GM12873 (cell line): ENCODE data around the gene PPARD.

ENCODE experiments used
- TF ChIP-seq, protein P1 (sequence below): IDR thresholded peaks from 2 replicates; pipeline ENCODE4 v1.5.1; 2012; ENCODE audit warnings: low read depth, mild to moderate bottlenecking, moderate library complexity, low read length, control low read depth; ENCODE audit not compliant: insufficient read depth; ENCODE audit errors: missing control alignments

The PPARD gene

DNA sequence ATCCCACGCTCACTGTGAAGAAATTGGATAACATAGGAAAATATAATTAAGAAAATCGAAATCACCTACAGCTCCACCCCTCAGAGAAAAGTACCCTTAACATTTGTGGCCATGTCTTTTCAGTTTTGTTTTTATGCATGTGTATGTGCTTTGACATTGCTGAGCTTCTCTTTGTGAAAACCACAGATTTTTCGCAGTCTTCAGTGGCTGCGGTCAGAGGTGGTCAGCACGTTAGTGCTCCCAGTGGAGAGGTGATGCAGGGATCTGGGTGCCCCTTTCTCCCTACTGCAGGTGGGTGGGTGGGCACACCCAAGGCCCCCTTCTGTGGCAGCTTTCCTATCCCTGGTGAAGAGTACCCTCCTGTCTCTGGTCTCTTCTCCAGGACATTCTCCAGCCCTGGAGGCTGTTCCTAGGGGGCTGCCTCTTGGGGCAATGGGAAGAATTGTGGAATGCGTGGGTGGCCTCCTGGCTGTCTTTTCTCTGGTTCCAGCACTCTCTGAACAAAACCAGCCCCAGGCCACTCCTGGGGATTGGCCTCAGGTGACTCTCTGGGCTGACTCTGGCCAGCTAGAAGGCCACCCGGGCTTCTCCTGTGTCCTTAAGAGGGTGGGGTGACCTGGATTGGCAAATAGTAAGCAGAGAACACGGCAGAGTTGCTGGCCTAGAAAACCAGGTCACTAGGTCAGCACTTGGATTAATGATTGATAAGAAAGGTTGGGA is 59.9 kb downstream of the PPARD start:
- TF ChIP-seq, protein P1, sequence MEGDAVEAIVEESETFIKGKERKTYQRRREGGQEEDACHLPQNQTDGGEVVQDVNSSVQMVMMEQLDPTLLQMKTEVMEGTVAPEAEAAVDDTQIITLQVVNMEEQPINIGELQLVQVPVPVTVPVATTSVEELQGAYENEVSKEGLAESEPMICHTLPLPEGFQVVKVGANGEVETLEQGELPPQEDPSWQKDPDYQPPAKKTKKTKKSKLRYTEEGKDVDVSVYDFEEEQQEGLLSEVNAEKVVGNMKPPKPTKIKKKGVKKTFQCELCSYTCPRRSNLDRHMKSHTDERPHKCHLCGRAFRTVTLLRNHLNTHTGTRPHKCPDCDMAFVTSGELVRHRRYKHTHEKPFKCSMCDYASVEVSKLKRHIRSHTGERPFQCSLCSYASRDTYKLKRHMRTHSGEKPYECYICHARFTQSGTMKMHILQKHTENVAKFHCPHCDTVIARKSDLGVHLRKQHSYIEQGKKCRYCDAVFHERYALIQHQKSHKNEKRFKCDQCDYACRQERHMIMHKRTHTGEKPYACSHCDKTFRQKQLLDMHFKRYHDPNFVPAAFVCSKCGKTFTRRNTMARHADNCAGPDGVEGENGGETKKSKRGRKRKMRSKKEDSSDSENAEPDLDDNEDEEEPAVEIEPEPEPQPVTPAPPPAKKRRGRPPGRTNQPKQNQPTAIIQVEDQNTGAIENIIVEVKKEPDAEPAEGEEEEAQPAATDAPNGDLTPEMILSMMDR, result no peak

DNA sequence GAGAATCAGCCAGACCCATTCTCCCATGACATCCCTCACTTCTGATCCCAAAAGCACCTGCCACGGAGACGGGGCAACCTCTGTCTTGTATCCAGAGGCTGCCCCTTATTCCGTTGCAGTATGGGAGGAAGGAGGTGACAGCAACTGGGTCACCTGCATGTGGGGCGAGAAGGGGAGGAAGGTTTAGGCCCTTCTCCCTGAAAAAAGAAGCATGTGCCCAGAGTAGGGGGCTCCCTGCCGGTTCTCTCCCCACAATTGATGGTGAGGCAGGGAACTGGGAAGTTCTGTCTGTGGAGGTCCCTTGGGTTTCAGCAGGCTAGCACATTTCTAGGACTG is 60.5 kb downstream of the PPARD start:
- TF ChIP-seq, protein P1, result no peak

DNA sequence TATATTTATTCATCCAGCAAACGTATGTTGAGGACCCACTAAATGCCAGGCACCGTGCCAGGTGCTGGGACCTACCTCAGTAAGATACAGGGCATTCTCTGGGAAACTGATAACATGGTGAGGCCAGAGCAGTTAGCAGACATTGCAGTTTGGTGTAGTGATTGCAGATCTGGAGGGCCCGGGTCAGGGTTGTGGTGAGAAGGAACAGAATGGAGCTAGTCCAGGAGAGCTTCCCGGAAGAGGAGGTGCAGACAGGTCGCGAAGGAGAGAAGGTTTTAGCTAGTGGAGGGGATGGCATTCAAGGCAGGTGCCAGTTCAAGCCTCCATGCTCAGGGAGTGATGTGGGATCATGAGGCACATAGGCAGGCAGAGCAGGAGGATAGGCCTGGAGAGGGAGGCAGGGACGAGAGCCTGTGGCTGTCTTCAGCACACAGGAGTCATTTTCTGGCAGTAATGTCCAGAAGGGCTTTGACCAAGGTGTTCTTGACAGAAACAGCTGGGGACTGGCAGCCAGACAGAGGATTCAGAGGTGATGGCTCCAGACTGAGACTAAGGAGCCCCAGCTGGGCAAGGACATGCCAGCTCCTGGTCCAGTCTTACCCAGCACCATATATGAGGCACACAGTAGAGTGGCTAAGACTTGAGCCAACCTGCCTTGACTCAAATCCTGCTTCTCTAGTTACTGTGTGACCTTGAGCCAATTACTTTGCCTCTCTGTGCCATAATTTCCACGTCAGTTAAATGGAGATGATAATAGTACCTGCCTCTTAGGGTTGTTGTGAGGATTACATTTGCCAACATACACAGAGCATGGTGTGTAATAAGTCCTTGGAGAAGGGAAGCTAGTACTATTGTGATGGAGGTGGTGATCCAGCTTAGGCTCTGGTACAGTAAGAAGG is 61.4 kb downstream of the PPARD start:
- TF ChIP-seq, protein P1, result no peak

DNA sequence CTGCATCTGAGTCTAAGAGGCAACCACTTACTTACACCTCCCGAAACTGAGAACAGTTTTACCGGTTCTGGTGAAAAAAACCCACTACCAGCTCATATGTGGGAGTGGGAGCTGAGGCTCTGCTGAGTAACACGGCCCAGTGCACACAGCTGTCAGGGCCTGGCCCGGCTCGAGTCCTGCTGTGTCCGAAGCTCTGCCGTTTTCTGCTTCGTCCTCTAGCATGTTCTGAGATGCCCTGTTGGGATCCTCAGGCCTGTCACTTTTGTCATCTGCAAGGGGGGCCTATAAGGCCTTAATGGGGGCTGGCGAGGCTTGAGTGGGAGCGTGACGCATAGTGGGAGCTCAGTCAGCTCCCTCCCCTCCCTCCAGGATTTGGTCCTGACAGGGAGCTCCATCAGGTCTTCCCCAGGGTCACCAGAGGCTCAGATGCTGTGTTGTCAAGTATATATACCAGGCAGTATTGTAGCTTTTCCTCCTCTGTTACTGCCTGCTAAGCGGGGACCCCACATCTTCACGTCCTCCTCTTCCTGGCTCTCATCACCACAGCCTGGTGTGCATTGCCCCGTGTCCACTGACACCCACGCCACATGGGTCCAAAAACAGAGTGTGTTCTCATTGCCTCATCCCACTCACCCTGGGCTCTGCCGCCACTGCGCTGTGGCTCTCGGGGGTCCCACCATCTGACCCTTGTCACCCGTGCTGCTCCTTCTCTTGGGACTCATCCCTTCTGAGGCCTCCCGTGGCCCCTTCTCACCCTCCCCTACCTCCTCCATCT is 64.5 kb downstream of the PPARD start:
- TF ChIP-seq, protein P1, result no peak

DNA sequence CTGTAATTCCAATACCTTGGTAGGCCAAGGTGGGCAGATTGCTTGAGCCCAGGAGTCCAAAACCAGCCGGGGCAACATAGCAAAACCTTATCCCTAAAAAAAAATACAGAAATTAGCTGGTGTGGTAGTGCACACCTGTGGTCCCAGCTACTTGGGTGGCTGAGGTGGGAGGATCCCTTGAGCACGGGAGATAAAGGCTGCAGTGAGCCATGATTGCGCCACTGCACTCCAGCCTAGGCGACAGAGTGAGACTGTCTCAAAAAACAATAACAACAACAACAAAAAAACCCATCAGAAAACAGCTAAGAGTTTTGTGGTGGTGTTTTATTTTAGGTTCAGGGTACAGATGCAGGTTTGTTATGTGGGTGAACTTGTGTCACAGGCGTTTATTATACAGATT is 66.9 kb downstream of the PPARD start:
- TF ChIP-seq, protein P1, result no peak

DNA sequence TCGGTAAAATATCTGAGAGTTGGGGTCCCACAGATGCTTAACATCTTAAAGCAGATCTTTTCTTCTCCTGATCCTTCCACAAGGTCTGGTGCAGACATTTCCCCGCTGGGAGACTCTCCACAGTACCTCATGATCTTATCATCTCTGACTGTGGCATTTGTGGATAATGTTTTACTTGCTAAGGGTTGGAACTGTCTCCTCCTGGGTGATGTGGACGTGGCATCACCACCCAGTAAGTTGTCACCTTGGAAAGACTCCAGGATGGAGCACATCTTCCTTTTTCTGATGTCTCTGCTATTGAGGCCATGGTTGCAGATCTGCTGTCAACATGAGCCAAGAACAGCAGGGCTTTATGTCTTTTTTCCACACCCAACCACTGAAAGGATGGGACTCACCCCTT is 67.8 kb downstream of the PPARD start:
- TF ChIP-seq, protein P1, result no peak

DNA sequence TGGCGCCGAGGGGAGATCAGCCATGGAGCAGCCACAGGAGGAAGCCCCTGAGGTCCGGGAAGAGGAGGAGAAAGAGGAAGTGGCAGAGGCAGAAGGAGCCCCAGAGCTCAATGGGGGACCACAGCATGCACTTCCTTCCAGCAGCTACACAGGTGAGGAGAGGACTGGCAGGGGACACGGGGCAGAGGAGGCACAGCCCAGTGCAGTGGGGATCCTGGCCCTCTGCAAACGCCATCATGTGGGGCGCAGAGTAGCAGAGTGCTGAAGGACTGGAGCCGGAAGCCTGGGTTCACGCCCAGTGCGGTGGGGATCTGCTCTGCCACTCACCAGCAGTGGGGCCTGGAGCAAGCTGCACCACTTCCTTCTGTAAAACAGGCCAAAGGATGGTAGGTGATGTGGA is 68.7 kb downstream of the PPARD start:
- TF ChIP-seq, protein P1, result no peak
